Transverse colon (tissue), 4 donors: ENCODE results near the gene MEIS2. TPM values are rescaled to one million over a fixed set of nuclear protein-coding genes. Genes with fewer than 3 reads are reported as not detected.
A peak's percentile ranks its signal among the peaks of the same experiment; 100 is the strongest.

Experiments
- DNase-seq: peaks from one replicate; pipeline ENCODE4 v3.0.0-alpha.2; 2019
- H3K27ac ChIP-seq, 4 donors: fragments of 200-600 bp; sonication (generic); 2 replicates each; pipeline ENCODE4 v1.5.1; 2016 to 2018; ENCODE audit warnings: inconsistent platforms in 4 of 4
- H3K27me3 ChIP-seq: fragments of 200-600 bp; sonication (generic); 2 replicates; pipeline ENCODE4 v1.5.1; 2017; ENCODE audit warnings: inconsistent platforms
- H3K36me3 ChIP-seq, 4 donors: fragments of 200-600 bp; sonication (generic); 2 replicates each; pipeline ENCODE4 v1.5.1; 2017 to 2019; ENCODE audit warnings: inconsistent platforms in 4 of 4
- H3K4me1 ChIP-seq, 4 donors: fragments of 200-600 bp; sonication (generic); 2 replicates each; pipeline ENCODE4 v1.5.1; 2017 to 2020; ENCODE audit warnings: inconsistent platforms in 4 of 4
- H3K4me3 ChIP-seq, 4 donors: fragments of 200-600 bp; sonication (generic); 1 replicate in 1 of 4; 2 replicates in 3 of 4; pipeline versions ENCODE4 v1.5.1 to v1.6.1; 2017 to 2019; ENCODE audit warnings: inconsistent platforms in 4 of 4
- H3K9me3 ChIP-seq, 2 donors: fragments of 200-600 bp; sonication (generic); 2 replicates each; pipeline ENCODE4 v1.5.1; 2017 to 2019; ENCODE audit warnings: inconsistent platforms in 2 of 2
- CTCF ChIP-seq, 5 experiments: fragments of 200-600 bp in 3 of 5; fragments of 450-650 bp in 2 of 5; sonication (generic) in 3 of 5; IDR thresholded peaks; 1 replicate in 2 of 5; 2 replicates in 3 of 5; pipeline ENCODE4 v1.5.1; 2016 to 2017; ENCODE audit warnings: antibody characterized with exemption in 5 of 5, inconsistent platforms in 3 of 5, mild to moderate bottlenecking in 2 of 5, moderate library complexity in 1 of 5
- EP300 ChIP-seq: sonication (generic); formaldehyde crosslinking; IDR thresholded peaks from one replicate; pipeline ENCODE4 v1.6.1; 2017; ENCODE audit warnings: antibody characterized with exemption, low read depth
- POLR2A ChIP-seq: fragments of 450-650 bp; IDR thresholded peaks from one replicate; pipeline ENCODE4 v1.6.1; 2016; ENCODE audit warnings: antibody characterized with exemption, mild to moderate bottlenecking, moderate library complexity
- POLR2AphosphoS5 ChIP-seq, 3 donors: sonication (generic); formaldehyde crosslinking; IDR thresholded peaks; one replicate each; pipeline ENCODE4 v1.6.1; 2016; ENCODE audit warnings: antibody characterized with exemption in 3 of 3
- WGBS, 2 donors: methylation state at CpG; one replicate each; pipeline ENCODE4 v1.1.5; 2018; ENCODE audit warnings: low coverage in 1 of 2; 5-methylcytosine and 5-hydroxymethylcytosine counted together
- in situ Hi-C, 4 donors: fragments of 200-750 bp; cut with MboI; loops; one replicate each; pipeline versions ENCODE4 v1.15.0 to v1.15.1; 2017; ENCODE audit warnings: low sequenced_read_pairs in 3 of 4, low pct_ligation_motif_present in 1 of 4, low pct_unique_long_range_greater_than_20kb in 1 of 4
- intact Hi-C: fragments of 100-400 bp; cut with DNase I; formaldehyde crosslinking; loops from one replicate; pipeline ENCODE4 v1.15.1; 2023; ENCODE audit warnings: low total_unique reads
- total RNA-seq, 4 donors: library from RNA; depleted of rRNA; stranded (reverse); fragments of >200 nt; gene quantifications; one replicate each; pipeline ENCODE4 v1.1.0, GENCODE V29; 2016

MEIS2 gene
- total RNA-seq, 4 donors from 2014 or later = 16.5 to 43.4 (median 32.7) TPM

DNA sequence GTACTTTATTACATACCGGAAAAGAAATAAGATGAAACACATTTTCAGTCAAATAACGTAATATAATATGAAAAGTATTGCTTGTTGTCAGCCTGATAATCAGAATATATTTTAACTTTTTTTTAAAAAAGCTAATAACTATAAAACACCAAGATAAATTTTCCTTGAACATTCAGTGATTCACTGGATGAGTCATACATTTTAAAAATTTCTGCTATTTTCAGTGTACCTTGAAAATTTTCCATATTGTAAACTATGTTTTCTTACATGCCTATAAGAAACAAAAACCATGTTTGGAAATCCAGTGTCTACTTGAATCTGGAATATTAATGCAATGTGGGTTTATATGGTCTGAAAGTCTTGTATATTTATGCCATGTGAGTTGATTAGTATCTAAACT, 36.3 kb upstream of the MEIS2 start:
- intact Hi-C loops = no loop called here
- no peaks in the 10 kb centered on the region for H3K4me1 ChIP-seq
- WGBS, 2 donors = 52 to 70% methylated on average over 2 of the region's 2 CpGs
- no peak for TF ChIP-seq POLR2A
- TF ChIP-seq POLR2AphosphoS5 (IDR thresholded peaks at IDR 0.05) = no peak
- TF ChIP-seq EP300 = no peak
- TF ChIP-seq CTCF (IDR thresholded peaks at IDR 0.05) = no peak
- H3K27ac ChIP-seq = no peak overlapping the region
- in situ Hi-C loops = loop anchor here in 1 of 4 donors (25.0 kb wide), 1 partner anchor 624 kb away; no protein-coding TSS in a partner anchor
- DNase-seq = no peak
- no peaks in the 10 kb centered on the region for H3K27me3 ChIP-seq
- H3K4me3 ChIP-seq = no peak overlapping the region
- H3K36me3 ChIP-seq = no peaks in the 10 kb centered on the region
- no peaks in the 10 kb centered on the region for H3K9me3 ChIP-seq

DNA sequence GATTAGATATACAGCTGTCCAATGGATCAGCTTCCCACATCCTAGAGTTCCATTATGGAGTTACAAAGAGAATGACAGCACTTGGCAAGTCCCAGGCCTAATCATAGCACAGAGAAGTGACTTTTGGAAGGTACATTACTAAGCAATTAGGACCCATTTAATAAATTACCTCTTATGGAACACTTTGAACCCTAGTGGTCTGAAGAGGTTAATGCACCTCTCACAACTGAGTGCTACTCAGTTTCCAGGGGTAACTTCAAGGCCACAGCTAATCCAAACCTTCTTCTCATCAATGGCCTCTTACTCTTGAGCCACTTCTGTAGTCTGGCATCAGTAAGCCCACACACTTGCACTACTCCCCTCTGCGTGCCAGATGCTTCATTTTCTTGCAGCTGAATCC, 34.9 kb upstream of the MEIS2 start:
- in situ Hi-C loops (loop anchor here in 1 of 4 donors (25.0 kb wide), 1 partner anchor 623 kb away; no protein-coding TSS in a partner anchor), intact Hi-C loops (no loop called here)
- Histone ChIP-seq H3K27me3 (peaks cover 5% of the 10 kb centered on the region), H3K9me3 (no peaks in the 10 kb centered on the region), H3K4me1 (no peaks in the 10 kb centered on the region), H3K27ac (no peak overlapping the region), H3K4me3 (no peak overlapping the region), H3K36me3 (no peaks in the 10 kb centered on the region)
- TF ChIP-seq POLR2AphosphoS5 (IDR thresholded peaks at IDR 0.05) (no peak), CTCF (IDR thresholded peaks at IDR 0.05) (peak in 1 of 5 experiments; percentile 13)
- no peak for DNase-seq
- WGBS, 2 donors = 50% methylated on average over 1 of the region's 1 CpG; no CpG with 5 or more reads in 1 of the 2 donors

DNA sequence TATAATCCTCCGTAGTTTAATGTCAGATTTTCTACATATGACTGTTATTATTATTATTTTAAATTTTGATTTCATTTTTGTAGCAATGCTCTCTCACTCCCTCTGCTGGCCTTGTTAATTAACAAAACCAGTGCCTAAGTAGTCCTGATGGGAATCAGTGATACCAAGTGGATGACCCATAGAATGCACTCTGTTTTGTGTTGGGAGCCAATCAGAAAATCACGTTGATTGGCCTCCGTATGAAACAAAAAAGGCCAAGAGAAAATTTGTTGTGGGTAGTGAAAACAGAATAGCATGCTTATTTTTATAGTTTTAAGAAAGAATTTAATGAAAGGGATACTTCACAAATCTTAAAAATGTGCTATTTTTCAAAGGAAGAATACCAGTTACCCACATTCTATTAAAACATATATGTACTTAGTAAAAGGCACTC, 34.4 kb upstream of the MEIS2 start:
- no peak overlapping the region for H3K27ac ChIP-seq

GRCh38 chr15:37134244-37134643, 33.9 kb upstream of the MEIS2 start:
- Histone ChIP-seq H3K4me1 (no peaks in the 10 kb centered on the region), H3K9me3 (no peaks in the 10 kb centered on the region), H3K27me3 (peaks cover 11% of the 10 kb centered on the region), H3K27ac (peak overlapping the region in 3 of 4 donors; percentile 12 to 39 (median 25)), H3K4me3 (no peak overlapping the region), H3K36me3 (no peaks in the 10 kb centered on the region)
- in situ Hi-C loops = loop anchor here in 1 of 4 donors (25.0 kb wide), 1 partner anchor 622 kb away; no protein-coding TSS in a partner anchor
- 67 to 73% methylated on average over 1 of the region's 1 CpG for whole genome bisulfite sequencing, 2 donors
- DNase-seq = no peak
- intact Hi-C loops = loop anchor here (5.0 kb wide), 1 partner anchor 37 kb away; no protein-coding TSS in a partner anchor
- TF ChIP-seq POLR2AphosphoS5 (IDR thresholded peaks at IDR 0.05) = no peak
- TF ChIP-seq CTCF (IDR thresholded peaks at IDR 0.05) = no peak
- TF ChIP-seq POLR2A = no peak
- no peak for TF ChIP-seq EP300

More for the DNA sequence above, 34.4 kb upstream of the MEIS2 start:
- in situ Hi-C loops (loop anchor here in 1 of 4 donors (25.0 kb wide), 1 partner anchor 622 kb away; no protein-coding TSS in a partner anchor), intact Hi-C loops (loop anchor here (5.0 kb wide), 1 partner anchor 37 kb away; no protein-coding TSS in a partner anchor)
- H3K4me3 ChIP-seq = no peak overlapping the region
- no peaks in the 10 kb centered on the region for H3K4me1 ChIP-seq
- no peaks in the 10 kb centered on the region for H3K9me3 ChIP-seq
- TF ChIP-seq POLR2A = no peak
- TF ChIP-seq CTCF (IDR thresholded peaks at IDR 0.05) = peak; percentile 57 to 79 (median 67)
- 23 to 40% methylated on average over 3 of the region's 3 CpGs for WGBS, 2 donors
- H3K27me3 ChIP-seq = peaks cover 6% of the 10 kb centered on the region
- no peaks in the 10 kb centered on the region for H3K36me3 ChIP-seq
- DNase-seq = no peak
